ENCODE measurements around the gene SPOP.
"Not testable (repeated sequence)": the region's sequence is repeated elsewhere in the genome, so short reads cannot be mapped to it uniquely, and the experiment has no call there.

The SPOP gene

DNA sequence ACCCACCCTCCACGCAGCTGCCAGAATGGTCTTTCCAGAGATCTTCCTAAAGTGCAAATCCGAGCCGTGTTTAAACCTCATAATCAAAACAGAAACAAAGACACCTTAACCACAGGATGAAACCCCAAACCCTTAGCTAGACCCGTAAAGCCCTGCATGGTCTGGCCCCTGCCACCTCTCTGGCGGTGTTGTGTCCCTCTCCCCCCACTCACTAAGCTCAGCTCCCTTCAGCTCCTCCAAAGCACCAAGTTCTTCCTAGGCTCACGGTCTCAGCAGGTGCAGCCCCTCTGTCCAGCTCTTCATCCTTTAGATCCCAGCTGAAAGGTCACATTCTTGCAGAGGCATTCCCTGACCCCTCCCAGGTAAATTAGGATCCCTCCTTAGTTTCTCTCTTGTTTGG lies 106.6 kb downstream of the SPOP start:
- no peak for DNase-seq

DNA sequence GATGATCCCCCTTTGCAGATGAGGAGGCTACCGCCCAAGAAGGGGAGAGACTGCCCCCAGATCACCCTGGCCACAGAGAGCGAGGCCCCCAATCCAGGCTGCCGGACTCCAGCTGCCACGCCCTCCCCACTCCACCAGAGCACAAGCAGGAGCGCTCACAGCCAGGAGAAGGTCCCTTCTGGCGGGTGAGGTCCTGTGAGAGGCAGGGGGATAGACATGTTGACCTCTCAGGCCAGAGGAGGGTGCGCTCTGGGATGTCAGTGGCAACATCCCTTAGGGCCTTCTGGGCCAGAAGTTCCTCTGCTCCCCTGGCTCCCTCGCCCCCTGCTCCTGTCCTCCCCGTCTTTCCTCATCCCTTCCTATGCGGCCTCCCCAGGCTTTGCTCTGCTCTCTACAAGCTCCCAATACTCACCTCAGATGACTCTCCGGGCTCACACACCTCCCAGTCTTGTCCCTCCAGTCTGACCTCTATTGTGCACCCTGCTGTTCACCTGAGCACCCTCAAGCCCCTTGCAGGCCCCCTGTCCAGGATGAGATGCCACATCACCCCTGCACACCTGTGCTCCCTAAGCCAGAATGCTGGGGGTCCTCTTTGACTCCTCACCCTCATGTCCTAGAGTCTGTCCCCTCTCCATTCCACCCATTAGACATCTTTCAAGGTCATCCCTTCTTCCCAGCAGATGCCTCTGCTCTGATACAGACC lies 107.2 kb downstream of the SPOP start:
- DNase-seq: no peak

DNA sequence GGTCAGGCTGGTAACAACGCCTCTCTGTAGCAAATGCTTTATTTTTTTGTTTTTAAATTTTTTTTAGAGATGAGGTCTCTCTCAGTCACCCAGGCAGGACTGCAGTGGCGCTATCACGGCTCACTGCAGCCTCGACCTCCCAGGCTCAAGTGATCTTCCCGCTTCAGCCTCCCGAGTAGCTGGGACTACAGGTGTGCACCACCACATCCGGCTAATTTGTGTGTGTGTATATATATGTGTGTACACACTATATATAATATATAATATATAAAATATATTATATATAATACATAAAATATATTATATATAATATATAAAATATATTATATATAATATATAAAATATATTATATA lies 109.2 kb downstream of the SPOP start:
- not testable (repeated sequence) for DNase-seq

DNA sequence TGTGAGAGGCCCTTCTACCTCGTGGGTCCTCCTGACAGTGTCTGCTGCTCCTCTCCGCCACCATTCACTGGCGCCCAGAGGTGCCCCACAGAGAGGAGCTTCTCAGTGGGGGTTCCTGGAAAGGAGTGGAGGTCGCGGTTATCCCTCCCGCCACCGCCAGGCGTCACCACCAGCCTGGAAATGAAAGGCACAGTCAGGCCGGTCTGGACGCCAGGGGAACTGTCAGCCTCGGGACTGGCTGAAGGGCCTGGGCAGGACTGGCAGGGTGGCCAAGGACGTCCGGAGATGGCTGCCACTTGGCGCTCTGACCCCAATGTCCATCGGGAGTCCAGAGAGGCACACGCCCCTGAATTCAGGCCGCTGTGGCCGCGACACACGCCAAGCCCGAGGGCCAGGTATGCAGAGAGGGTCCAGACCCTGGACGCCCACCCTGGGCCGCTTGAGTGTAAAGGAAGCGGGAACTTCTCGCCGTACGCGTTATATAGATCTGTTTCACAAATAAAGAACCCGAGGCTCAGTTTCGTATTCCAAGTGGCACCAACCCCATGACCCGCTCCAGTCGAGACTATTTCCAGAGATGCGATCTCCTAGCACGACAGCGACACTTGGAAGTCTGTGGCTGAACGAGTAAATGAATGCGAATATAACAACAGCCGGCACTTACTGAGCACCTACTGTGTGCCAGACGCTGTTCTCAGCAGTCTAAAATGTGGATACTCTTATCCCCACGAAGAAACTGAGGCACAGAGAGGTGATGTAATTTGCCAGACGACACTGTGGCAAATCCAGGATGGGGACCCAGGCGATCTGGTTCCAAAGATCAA lies 109.8 kb downstream of the SPOP start:
- peak; percentile 88 for DNase-seq

DNA sequence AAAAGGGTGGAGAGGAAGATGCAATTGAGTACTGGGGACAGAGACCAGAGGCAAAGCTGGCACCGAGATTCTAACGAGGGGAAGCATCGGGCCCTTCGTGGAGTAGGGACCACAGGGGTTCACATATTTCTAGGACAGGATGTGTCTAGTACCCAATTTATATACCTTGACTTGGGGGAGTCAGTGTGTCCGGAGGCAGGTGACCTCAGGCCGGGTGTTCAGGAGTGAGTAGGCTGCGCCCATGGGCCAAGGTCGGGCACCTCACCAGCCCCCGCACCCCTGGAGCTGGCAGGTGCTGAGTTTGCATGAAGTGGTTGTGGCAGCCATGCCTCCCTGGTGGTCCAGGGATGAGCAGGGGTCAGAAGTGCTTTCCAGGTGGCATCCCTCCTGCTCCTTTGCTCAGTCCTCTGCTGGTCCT lies 110.8 kb downstream of the SPOP start:
- no peak for DNase-seq

DNA sequence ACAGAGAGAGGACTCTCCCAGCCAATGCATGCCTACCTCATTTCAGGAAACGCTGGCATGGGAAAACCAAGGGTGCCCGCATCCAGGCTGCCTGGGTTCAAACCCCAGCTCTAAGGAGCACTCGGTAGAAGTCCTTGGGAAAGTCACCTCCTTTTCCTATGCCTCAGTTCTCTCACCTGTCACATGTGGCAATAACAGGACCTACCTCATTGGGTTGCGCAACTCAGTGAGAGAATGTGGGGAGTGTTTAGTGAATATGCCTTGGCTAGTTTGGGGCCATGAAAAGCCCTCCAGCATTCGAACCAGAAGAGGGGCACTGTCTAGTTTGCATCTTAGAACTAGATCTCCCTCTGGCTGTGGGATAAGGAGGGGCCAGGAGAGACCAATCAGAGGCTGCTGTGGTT lies 111.2 kb downstream of the SPOP start:
- no peak for DNase-seq

DNA sequence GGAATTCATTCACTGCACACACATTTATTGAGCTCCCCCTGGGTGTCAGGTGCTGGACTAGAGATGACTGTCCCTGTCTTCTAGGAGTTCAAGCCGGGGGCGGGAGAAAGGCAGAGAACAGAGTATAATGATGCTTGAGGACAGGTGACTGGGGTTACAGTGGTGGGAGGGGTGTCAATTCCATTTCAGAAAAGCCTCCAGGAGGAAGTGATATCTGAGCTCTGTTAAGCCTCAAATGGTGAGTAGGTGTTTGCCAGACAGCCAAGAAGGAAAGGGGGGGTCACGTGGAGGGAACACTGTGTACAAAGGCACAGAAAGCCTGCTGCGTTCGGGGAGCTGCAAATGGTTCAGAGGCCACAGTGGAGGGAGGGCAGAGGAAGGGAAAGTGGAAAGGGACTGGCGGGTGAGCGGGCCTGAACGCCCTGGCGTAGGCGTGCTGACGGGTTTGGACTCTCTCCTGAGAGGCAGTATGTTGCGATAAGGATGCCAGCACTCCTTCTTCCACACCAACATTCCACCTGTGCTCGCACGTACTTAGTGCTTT lies 111.9 kb downstream of the SPOP start:
- no peak for DNase-seq

DNA sequence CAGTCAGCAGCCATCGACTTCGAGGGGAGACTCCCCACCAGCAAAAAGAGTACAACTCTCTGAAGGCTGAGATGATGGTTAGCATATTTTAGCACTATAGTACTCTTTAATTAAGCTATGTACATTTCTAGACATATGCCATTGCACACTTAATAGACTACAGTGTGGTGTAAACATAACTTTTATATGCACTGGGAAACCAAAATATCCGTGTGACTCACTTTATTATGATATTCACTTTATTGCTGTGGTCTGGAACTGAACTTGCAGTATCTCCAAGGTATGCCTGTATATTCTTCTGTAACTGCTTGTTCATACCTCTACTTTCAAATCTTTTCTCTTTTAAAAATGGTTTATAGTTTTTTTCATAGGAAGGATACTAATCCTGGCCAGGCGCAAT lies 113.3 kb downstream of the SPOP start:
- DNase-seq: no peak

DNA sequence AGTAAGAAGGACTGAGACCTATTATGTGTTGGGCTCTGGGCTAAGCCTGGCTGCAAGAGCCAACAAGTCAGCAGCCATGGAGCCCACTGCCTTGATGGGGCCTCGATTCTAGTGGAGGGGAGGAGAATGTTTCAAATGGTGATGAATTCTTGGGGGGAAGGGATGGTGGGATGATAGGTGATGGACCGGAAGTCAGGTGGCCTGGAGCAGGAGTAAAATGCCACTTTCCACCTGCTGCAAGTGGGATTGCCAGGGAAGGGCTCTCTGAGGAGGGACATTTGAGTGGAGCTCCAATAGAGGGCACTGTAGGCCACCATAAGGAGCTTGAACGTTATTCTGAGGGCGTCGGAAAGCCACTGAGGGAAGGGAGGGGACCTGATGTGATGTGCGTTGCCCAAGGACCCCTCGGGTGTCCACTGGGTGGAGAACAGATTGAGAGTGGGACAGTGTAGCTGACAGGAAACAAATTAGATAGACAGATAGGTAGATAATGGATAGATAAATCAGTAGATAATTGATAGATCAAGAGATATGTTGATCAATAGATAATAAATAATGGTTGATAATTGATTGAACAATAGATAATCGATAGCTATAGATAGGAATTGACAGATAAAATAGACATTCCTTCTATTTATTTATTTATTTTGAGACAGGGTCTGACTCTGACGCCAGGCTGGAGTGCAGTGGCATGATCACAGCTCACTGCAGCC lies 120.4 kb downstream of the SPOP start:
- DNase-seq: no peak

DNA sequence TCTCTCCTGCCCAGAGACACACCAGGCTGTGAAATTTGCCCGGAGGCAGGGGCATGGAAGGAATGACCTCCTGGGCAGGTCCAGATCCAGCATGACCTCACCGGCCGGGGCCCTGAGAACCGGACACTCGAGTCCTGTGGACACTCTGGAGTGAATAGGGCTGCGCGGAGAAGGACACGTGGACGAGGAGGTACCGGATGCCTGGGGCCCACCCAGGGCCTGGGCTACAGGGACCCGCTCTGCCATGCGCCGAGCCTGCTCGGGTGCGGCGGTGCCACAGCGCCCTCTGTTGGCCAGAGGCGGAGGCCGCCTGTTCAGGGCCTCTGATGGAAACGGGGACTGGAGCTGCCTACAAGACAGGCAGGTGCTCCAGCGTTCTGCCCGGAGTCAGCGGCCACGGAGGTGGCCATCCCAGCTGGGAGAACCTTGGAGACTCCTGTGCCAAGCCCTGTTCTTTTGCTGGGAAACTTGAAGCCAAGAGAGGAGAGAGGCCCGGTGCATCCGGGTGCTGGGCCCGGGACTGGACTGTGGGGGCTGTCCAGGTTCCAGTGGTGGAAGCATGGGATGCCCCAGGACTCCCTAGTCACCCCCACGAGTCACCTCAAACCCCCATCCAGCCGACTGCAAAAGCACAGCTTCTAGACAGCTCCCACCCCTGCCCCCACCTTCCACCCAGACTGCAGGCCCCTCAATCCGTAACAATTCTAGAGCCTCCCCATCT lies 121.5 kb downstream of the SPOP start:
- peak; percentile 87 for DNase-seq

DNA sequence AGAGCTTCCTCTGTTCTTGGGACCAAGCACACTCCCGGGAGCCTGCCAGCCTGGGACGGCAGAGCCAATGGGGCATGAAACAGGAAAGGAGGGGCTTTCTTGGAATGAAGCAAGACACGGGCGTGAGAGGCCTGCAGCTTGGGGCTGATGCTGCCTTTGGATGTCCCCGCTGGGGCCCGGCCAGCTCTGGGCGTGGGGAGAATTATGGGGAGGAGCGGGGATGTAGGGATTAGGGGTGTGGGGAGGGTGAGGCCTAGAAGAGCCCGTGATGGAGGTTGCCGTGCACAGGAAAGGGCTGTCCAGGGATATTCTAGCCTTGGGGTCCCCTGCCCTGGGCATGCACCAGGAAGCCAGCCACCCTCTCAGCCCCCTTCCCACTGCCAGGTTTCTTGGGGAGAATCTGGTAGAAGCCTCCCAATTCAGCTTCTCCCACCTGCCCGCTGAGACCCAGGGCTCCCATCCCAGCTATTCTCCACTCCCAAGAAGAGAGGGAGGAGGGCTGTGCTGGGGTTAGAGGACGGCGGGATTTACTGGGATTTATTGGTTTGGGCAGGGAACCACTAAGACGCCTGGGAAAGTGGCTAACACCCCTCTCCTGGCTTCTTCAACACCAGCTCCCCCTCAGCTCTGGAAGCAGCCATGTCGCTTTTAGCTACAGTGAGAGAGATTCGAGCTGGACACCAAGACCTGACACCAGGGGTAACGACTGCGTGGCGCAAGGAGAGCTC lies 122.2 kb downstream of the SPOP start:
- no peak for DNase-seq

DNA sequence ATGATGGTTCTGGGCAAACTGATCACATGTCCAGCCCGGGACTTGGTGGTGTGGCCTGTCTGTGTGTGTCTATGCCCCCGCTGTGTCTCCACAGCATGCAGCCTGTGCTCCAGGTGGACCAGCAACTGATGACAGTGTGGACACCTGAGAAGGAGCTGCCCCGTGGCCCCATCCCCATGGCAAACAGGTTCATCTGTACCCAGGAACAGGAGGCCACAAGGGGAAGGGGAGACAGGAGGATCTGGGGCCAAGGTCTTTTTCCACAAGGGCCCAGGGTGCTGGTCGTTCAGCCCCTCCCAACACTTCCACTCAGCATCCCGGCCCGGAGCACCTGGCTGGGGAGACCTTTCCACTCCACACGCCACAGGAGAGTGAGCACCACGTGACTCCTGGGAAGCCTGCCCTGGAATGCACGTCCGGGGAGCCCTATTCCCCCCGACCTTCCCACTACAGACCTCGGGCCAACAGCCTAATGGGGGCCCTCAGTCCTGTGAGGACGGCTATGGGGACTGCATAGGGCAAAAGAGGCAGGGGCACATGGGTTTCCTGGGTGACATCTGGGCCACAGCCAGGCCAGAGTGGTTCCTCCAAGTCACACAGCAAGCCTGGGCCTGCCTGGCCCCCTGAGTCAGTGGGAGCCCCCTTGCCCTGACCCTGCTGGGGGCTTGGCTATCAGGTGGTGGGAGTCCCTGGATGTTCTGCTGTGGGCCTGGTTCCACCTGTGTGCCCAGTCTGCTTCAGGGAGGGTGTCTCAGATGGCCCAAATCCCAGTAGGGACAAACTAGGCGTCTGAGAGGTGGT lies 123.0 kb downstream of the SPOP start:
- no peak for DNase-seq

DNA sequence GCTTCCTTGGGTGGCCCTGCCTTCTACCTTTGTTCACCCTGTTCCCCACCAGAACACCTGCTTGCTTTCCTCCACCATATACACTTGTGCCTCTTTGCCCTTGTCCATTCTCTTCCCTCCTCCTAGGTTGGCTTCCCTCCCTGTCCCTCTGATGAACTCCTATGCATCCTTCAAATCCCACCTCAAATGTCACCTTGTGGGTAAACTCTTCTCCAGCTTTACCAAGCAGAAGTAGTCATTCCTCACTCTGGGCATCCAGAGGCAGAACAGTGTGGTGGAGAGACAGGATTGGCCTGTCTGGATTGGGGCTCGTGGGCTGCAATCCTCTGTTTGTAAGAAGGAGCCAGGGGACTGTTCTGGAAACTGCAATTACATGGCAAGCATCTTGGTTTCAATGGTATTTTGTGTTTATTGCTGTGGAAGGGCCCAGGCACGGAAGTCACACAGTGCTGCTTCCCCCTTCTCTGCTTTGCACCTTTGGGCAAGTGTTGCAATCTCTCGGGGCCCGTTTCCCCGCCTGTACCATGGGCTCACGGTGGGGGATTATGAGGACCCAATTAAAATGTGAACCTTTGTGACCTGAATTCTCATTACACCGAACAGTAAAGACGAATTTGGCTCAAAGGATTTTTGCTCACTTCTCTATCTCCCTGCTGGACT lies 124.1 kb downstream of the SPOP start:
- no peak for DNase-seq

DNA sequence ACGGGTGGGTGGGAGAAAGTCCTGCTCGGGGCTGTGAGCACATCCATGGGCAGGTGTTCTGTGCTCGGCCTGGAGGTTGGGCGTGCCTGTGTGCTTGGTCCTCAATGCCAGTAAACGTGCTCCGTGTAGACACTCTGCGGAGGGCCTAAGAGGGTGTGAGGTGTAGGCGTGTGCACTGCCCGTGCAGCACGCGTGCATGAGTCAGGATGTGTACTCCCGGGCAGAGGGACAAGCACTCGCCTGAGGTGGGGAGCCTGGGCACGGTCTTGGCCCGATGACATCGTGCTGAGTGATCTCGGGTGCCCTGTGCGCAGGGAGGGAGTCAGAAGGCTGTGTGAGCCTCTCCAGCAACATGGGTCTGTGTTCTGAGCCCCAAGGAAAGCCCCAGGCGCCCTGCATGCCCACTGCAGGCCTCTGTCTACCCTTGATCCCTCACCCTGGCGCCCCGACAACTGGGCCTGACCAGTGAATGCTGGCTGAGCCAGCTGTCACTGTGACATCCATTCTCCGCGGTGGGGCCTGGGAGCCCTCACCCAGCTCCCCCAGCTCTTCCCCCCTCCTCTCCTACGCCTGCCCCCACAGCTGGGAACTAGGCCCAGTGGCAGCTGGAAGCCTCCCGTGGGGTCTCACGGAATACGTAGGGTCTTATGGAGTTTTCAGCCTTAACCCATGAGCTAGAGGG lies 125.7 kb downstream of the SPOP start:
- no peak for DNase-seq

DNA sequence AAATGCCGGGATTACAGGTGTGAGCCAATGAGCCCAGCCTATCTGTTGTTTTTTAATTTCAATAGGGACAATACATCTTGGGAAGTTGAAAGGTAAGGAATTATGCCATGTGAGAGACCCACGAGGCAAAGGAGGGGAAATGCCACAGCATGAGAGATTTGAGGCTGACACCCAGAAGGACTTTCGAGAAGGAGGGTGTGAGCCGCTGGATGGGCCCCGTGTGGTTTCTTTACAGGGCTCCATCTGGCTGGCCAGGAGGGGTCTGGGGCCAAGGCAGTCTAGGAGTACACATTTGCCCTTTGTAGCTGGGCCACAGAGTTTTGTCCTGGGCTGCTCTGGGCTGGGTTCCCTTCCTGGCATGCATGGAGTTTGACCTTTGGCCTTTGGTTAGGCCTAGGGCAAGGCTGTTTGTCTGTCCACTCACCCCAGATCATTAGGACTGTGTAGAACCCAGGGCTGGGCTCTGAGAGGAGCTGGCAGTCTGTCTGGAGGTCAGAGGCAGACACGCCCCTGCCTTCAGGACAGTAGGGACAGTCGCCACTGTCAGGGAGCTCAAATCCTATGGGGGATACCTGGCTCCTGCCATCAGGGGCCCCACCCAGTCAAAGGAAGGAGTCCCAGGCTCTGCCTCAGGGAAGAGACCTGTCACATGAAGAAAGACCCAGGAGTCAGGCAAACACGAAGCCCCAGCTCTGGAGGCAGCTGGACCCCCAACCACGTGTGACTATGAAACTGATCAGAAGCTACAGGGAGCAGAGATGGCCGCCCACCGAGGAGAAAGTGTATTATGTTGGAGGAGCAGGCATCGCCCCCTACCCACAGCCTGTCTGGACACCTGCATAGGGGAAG lies 126.5 kb downstream of the SPOP start:
- DNase-seq: no peak

DNA sequence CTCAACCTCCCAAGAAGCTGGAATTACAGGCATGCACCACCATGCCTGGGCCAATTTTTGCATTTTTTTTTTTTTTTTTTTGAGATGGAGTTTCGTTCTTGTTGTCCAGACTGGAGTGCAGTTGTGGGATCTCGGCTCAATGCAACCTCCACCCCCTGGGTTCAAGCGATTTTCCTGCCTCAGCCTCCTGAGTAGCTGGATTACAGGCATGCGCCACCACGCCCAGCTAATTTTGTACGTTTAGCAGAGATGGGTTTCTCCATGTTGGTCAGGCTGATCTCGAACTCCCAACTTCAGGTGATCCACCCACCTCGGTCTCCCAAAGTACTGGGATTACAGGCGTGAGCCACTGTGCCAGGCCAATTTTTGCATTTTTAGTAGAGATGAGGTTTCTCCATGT lies 127.1 kb downstream of the SPOP start:
- not testable (repeated sequence) for DNase-seq

DNA sequence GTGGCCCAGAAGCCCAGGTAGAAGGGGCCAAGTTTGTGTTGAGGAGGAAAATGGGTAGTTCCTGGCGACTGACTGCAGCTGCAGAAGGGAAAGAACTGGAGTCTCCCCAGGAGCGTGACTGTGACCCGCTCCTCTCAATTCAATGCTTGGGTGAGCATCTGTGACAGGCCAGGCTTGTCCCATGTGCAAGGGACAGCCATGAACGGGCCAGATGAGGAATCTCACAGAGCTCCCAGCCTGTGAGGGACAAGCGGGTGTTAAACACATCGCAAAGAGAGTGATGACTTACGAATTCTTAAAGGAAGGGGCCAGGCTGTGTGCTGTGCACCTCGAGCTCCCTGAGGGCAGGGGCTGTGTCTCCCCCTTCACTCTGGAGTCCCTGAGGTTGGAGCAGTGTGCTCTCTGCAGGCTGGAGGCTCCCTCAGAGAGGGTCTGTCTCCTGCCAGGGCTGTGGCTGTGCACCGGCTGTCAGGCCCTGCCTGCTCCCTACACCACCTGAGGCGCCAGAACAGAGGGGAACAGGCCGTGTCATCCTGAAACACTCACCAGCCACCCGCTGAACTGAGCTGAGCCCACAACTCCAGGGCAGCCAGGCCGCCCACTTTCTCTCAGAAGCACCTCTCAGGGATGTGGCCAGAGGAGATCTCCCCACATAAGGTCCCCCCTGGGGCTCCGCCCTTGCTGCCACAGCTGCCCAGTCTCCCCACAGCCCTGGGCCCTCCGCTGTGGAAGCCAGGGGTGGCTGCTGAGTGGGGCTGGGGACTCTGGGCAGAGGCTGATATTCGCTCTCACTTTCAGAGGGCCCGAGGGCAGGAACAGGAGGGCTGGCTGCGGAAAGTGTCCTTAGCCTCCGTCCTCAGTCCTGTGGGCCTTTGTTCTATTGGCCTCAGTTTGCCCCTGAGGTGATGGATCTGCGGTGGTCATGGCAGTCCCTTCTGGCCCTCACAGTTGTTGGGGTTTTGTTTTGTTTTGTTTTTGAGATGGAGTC lies 127.9 kb downstream of the SPOP start:
- no peak for DNase-seq

DNA sequence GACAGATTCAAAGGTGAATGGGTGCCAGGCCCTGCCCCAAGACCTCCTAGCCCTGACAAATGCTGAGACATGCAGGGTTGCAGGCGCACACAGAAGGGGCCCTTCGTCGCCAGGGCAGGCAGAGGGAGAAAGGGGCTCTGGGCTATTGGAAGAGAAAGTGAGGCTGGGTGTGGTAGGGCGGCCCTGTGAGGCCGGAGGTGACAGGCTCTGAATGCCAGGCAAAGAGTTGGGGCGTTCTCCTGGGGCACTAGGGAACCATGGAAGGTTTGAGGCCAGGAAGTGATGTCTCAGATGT lies 128.6 kb downstream of the SPOP start:
- DNase-seq: no peak

Data from activated CD4-positive, CD25-positive, alpha-beta regulatory T cell treated with anti-CD3 and anti-CD28 coated beads, Interleukin-2, amount 50 U/mL, for 72 hours (primary cell).